HUES6 (cell line): ENCODE measurements around the gene XIRP2.

Experiments
- H3K27ac ChIP-seq: 2 replicates; pipeline ENCODE4 v1.7.0; 2013; ENCODE audit warnings: low read depth, mild to moderate bottlenecking, low read length, inconsistent platforms
- H3K27me3 ChIP-seq: 2 replicates; pipeline ENCODE4 v1.6.1; 2013; ENCODE audit warnings: low read length; ENCODE audit not compliant: control insufficient read depth, insufficient read depth
- H3K36me3 ChIP-seq: 2 replicates; pipeline ENCODE4 v1.6.1; 2013; ENCODE audit warnings: low read length; ENCODE audit not compliant: control insufficient read depth, insufficient read depth
- H3K4me1 ChIP-seq: 2 replicates; pipeline ENCODE4 v1.6.1; 2013; ENCODE audit warnings: low read length; ENCODE audit not compliant: control insufficient read depth, insufficient read depth
- H3K4me3 ChIP-seq: 2 replicates; pipeline ENCODE4 v1.5.1; 2013; ENCODE audit warnings: low read depth, low read length
- H3K9ac ChIP-seq: one replicate; pipeline ENCODE4 v1.6.1; 2013; ENCODE audit warnings: mild to moderate bottlenecking, low read length
- H3K9me3 ChIP-seq: 2 replicates; pipeline ENCODE4 v1.6.1; 2013; ENCODE audit warnings: low read depth, low read length; ENCODE audit not compliant: control insufficient read depth, insufficient read depth

XIRP2 gene

GRCh38 chr2:166892397-166892796, 4.1 kb downstream of the XIRP2 start:
- Histone ChIP-seq H3K9ac (no peak overlapping the region), H3K27ac (no peak overlapping the region), H3K4me3 (no peak overlapping the region), H3K36me3 (no peaks in the 10 kb centered on the region), H3K4me1 (peaks cover 10% of the 10 kb centered on the region), H3K9me3 (no peaks in the 10 kb centered on the region), H3K27me3 (no peaks in the 10 kb centered on the region)

GRCh38 chr2:166895243-166895642, 7.0 kb downstream of the XIRP2 start:
- Histone ChIP-seq H3K4me1 (peaks cover 10% of the 10 kb centered on the region), H3K9me3 (no peaks in the 10 kb centered on the region), H3K27ac (no peak overlapping the region), H3K27me3 (no peaks in the 10 kb centered on the region), H3K9ac (no peak overlapping the region), H3K4me3 (no peak overlapping the region), H3K36me3 (no peaks in the 10 kb centered on the region)

- Histone ChIP-seq H3K4me3 (no peak overlapping the region), H3K9me3 (no peaks in the 10 kb centered on the region), H3K9ac (no peak overlapping the region), H3K27me3 (no peaks in the 10 kb centered on the region), H3K36me3 (no peaks in the 10 kb centered on the region), H3K4me1 (no peaks in the 10 kb centered on the region), H3K27ac (no peak overlapping the region)
These were observed 9.4 kb downstream of the XIRP2 start for GRCh38 chr2:166897666-166898065.

GRCh38 chr2:166899676-166900075, 11.4 kb downstream of the XIRP2 start:
- Histone ChIP-seq H3K27ac (no peak overlapping the region), H3K9me3 (no peaks in the 10 kb centered on the region), H3K4me3 (no peak overlapping the region), H3K9ac (no peak overlapping the region), H3K36me3 (no peaks in the 10 kb centered on the region), H3K27me3 (no peaks in the 10 kb centered on the region), H3K4me1 (no peaks in the 10 kb centered on the region)

GRCh38 chr2:166900700-166901099, 12.4 kb downstream of the XIRP2 start:
- no peaks in the 10 kb centered on the region for H3K36me3 ChIP-seq
- no peaks in the 10 kb centered on the region for H3K4me1 ChIP-seq
- H3K27ac ChIP-seq: no peak overlapping the region
- H3K4me3 ChIP-seq: no peak overlapping the region
- no peaks in the 10 kb centered on the region for H3K9me3 ChIP-seq
- H3K27me3 ChIP-seq: no peaks in the 10 kb centered on the region
- no peak overlapping the region for H3K9ac ChIP-seq

- Histone ChIP-seq H3K4me1 (no peaks in the 10 kb centered on the region), H3K27me3 (no peaks in the 10 kb centered on the region), H3K4me3 (no peak overlapping the region), H3K9ac (no peak overlapping the region), H3K27ac (no peak overlapping the region), H3K9me3 (no peaks in the 10 kb centered on the region), H3K36me3 (no peaks in the 10 kb centered on the region)
These were observed 13.1 kb downstream of the XIRP2 start for GRCh38 chr2:166901336-166901735.

GRCh38 chr2:166916987-166917386, 28.7 kb downstream of the XIRP2 start:
- Histone ChIP-seq H3K4me3 (no peak overlapping the region), H3K4me1 (no peaks in the 10 kb centered on the region), H3K27me3 (no peaks in the 10 kb centered on the region), H3K9me3 (no peaks in the 10 kb centered on the region), H3K27ac (no peak overlapping the region), H3K9ac (no peak overlapping the region), H3K36me3 (no peaks in the 10 kb centered on the region)

GRCh38 chr2:166917415-166917814, 29.1 kb downstream of the XIRP2 start:
- no peaks in the 10 kb centered on the region for H3K4me1 ChIP-seq
- H3K27me3 ChIP-seq: no peaks in the 10 kb centered on the region
- H3K9ac ChIP-seq: no peak overlapping the region
- H3K9me3 ChIP-seq: no peaks in the 10 kb centered on the region
- H3K27ac ChIP-seq: no peak overlapping the region
- H3K4me3 ChIP-seq: no peak overlapping the region
- H3K36me3 ChIP-seq: no peaks in the 10 kb centered on the region

GRCh38 chr2:166921261-166921896, 33.1 kb downstream of the XIRP2 start:
- no peaks in the 10 kb centered on the region for H3K36me3 ChIP-seq
- H3K9me3 ChIP-seq: no peaks in the 10 kb centered on the region
- H3K27me3 ChIP-seq: no peaks in the 10 kb centered on the region
- H3K9ac ChIP-seq: no peak overlapping the region
- H3K4me3 ChIP-seq: no peak overlapping the region
- no peaks in the 10 kb centered on the region for H3K4me1 ChIP-seq
- H3K27ac ChIP-seq: no peak overlapping the region

- no peak overlapping the region for H3K27ac ChIP-seq
- no peak overlapping the region for H3K4me3 ChIP-seq
- H3K36me3 ChIP-seq: no peaks in the 10 kb centered on the region
- H3K4me1 ChIP-seq: no peaks in the 10 kb centered on the region
- no peaks in the 10 kb centered on the region for H3K27me3 ChIP-seq
- H3K9ac ChIP-seq: no peak overlapping the region
- H3K9me3 ChIP-seq: no peaks in the 10 kb centered on the region
These were observed 36.7 kb downstream of the XIRP2 start for GRCh38 chr2:166924967-166925366.

- Histone ChIP-seq H3K36me3 (no peaks in the 10 kb centered on the region), H3K9me3 (no peaks in the 10 kb centered on the region), H3K27me3 (no peaks in the 10 kb centered on the region), H3K4me3 (no peak overlapping the region), H3K9ac (no peak overlapping the region), H3K27ac (no peak overlapping the region), H3K4me1 (no peaks in the 10 kb centered on the region)
These were observed 38.4 kb downstream of the XIRP2 start for GRCh38 chr2:166926657-166927056.

- H3K4me3 ChIP-seq: no peak overlapping the region
- no peak overlapping the region for H3K9ac ChIP-seq
- H3K36me3 ChIP-seq: no peaks in the 10 kb centered on the region
- peaks cover 8% of the 10 kb centered on the region; the same call in 1 of the 2 replicates for H3K9me3 ChIP-seq
- no peaks in the 10 kb centered on the region for H3K27me3 ChIP-seq
- no peaks in the 10 kb centered on the region for H3K4me1 ChIP-seq
- no peak overlapping the region for H3K27ac ChIP-seq
These were observed 43.8 kb downstream of the XIRP2 start for GRCh38 chr2:166932032-166932431.
